Gastroesophageal sphincter (tissue), 3 donors: Measurements from ENCODE around the gene HIPK4.

Source experiments
- CTCF ChIP-seq, 4 experiments: fragments of 200-600 bp in 2 of 4; fragments of 450-650 bp in 2 of 4; sonication (generic) in 1 of 4; IDR thresholded peaks; one replicate each; pipeline ENCODE4 v1.5.1; 2017 to 2019; ENCODE audit warnings: antibody characterized with exemption in 4 of 4, mild to moderate bottlenecking in 2 of 4, moderate library complexity in 2 of 4
- EP300 ChIP-seq: sonication (generic); formaldehyde crosslinking; IDR thresholded peaks from one replicate; pipeline ENCODE4 v1.6.1; 2017; ENCODE audit warnings: antibody characterized with exemption, mild to moderate bottlenecking
- POLR2A ChIP-seq, 2 donors: fragments of 450-650 bp; IDR thresholded peaks; one replicate each; pipeline ENCODE4 v1.6.1; 2017; ENCODE audit warnings: antibody characterized with exemption in 2 of 2, mild to moderate bottlenecking in 2 of 2, moderate library complexity in 1 of 2
- POLR2AphosphoS5 ChIP-seq: sonication (generic); formaldehyde crosslinking; IDR thresholded peaks from one replicate; pipeline ENCODE4 v1.6.1; 2017; ENCODE audit warnings: antibody characterized with exemption

GRCh38 chr19:40398417-40399131 lies 8.6 kb upstream of the HIPK4 start:
- TF ChIP-seq CTCF (IDR thresholded peaks at IDR 0.05): no peak
- no peak for TF ChIP-seq POLR2A (IDR thresholded peaks at IDR 0.05)
- TF ChIP-seq POLR2AphosphoS5: no peak
- no peak for TF ChIP-seq EP300
